ENCODE data around the gene JAG2.

Gene JAG2

DNA sequence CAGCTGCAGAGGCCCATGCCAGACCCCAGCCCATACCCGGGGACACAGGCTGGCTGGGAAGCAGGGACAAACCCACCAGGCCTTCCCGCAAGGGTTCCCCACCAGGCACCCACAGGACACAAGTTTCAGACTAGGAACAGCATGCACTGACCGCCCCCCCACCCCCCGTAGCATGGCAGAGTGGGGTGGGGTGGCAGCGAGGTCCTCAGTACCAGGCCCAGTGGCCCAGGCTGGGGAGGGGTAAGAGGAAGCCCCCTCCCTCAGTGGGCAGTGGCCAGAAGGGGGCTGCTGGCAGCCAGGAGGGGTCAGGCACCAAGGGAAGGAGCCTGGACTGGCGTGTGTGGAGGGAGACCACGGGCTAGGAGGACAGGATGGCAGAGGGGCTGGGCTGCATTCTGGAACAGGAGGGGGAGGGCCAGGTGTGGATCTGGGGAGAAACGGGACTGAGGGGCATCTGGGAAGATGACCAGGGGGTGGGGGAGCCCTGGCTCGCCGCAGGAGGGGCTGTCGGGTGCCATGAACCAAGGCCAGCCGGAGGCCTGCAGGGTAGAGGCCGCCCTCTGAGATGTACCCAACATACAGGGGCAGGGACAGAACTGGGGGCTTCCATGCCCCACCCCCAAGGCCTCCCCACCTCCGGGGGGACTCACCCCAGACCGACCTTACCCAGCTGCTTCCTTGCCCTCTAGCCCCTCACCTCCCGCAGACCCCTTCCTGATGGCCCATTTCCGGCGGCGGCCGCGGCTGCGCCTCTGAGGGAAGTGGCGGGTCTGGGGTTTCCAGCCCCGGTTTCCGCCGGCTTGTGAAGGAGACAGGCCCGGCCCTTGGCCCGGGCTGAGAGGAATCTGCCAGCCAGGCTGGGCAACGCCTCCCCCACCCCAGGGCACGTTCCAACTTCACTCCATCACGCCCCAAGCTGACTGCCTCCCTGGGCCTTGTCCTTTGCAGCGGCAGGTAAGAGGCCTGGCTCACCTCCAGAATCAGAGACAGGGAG lies 5.6 kb upstream of the JAG2 start:
- no peak for ATAC-seq
- TF ChIP-seq ZC3H10 (CRISPR knock-in tag; IDR thresholded peaks at IDR 0.05) (no peak), ZFP30 (CRISPR knock-in tag; IDR thresholded peaks at IDR 0.05) (no peak), ESRRG (CRISPR knock-in tag; IDR thresholded peaks at IDR 0.05) (no peak), PATZ1 (CRISPR knock-in tag; IDR thresholded peaks at IDR 0.05; ENCODE audit: borderline replicate concordance) (no peak), ZFP3 (CRISPR knock-in tag; IDR thresholded peaks at IDR 0.05) (no peak), ISL1 (CRISPR knock-in tag; IDR thresholded peaks at IDR 0.05) (no peak), TOX (CRISPR knock-in tag; IDR thresholded peaks at IDR 0.05; ENCODE audit: borderline replicate concordance) (no peak), POU6F1 (CRISPR knock-in tag; IDR thresholded peaks at IDR 0.05; ENCODE audit: borderline replicate concordance, low read depth) (no peak), PPARA (CRISPR knock-in tag; IDR thresholded peaks at IDR 0.05; ENCODE audit: borderline replicate concordance) (no peak), ZNF565 (CRISPR knock-in tag; conservative IDR thresholded peaks at IDR 0.05; ENCODE audit: low read depth) (no peak), TCF4 (CRISPR knock-in tag; IDR thresholded peaks at IDR 0.05; ENCODE audit: borderline replicate concordance) (no peak)

DNA sequence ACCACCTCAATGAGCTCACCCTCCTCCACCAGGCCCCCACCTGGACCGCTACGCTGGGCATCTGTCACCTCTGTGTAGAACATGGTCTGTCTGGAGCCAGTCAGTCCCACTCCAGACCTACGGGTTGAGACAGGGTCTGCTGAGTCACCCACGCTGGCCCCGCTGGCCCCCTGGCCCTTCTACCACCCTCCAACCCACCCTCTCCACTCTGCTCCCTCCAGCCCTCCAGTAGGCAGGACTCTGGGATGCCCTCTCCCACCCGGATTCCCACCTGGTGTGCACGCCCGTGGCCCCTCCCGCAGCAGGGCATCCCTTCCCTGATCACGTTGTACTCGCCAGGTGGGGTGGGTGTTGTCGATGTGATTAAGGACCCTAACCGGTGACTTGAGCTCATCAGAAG lies 4.6 kb upstream of the JAG2 start:
- ATAC-seq = no peak
- TF ChIP-seq ZFP30 (CRISPR knock-in tag; IDR thresholded peaks at IDR 0.05) = no peak
- no peak for TF ChIP-seq CREB5 (CRISPR knock-in tag; IDR thresholded peaks at IDR 0.05; ENCODE audit: low read depth)
- TF ChIP-seq CSDC2 (CRISPR knock-in tag; IDR thresholded peaks at IDR 0.05) = no peak
- no peak for TF ChIP-seq TOX (CRISPR knock-in tag; IDR thresholded peaks at IDR 0.05; ENCODE audit: borderline replicate concordance)
- no peak for TF ChIP-seq ISL1 (CRISPR knock-in tag; IDR thresholded peaks at IDR 0.05)
- TF ChIP-seq ZC3H10 (CRISPR knock-in tag; IDR thresholded peaks at IDR 0.05) = no peak
- TF ChIP-seq PATZ1 (CRISPR knock-in tag; IDR thresholded peaks at IDR 0.05; ENCODE audit: borderline replicate concordance) = no peak
- TF ChIP-seq ESRRG (CRISPR knock-in tag; IDR thresholded peaks at IDR 0.05) = no peak
- TF ChIP-seq, protein P1, sequence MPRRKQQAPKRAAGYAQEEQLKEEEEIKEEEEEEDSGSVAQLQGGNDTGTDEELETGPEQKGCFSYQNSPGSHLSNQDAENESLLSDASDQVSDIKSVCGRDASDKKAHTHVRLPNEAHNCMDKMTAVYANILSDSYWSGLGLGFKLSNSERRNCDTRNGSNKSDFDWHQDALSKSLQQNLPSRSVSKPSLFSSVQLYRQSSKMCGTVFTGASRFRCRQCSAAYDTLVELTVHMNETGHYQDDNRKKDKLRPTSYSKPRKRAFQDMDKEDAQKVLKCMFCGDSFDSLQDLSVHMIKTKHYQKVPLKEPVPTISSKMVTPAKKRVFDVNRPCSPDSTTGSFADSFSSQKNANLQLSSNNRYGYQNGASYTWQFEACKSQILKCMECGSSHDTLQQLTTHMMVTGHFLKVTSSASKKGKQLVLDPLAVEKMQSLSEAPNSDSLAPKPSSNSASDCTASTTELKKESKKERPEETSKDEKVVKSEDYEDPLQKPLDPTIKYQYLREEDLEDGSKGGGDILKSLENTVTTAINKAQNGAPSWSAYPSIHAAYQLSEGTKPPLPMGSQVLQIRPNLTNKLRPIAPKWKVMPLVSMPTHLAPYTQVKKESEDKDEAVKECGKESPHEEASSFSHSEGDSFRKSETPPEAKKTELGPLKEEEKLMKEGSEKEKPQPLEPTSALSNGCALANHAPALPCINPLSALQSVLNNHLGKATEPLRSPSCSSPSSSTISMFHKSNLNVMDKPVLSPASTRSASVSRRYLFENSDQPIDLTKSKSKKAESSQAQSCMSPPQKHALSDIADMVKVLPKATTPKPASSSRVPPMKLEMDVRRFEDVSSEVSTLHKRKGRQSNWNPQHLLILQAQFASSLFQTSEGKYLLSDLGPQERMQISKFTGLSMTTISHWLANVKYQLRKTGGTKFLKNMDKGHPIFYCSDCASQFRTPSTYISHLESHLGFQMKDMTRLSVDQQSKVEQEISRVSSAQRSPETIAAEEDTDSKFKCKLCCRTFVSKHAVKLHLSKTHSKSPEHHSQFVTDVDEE (CRISPR knock-in tag; IDR thresholded peaks at IDR 0.05) = no peak
- TF ChIP-seq ZNF8 (CRISPR knock-in tag; IDR thresholded peaks at IDR 0.05) = no peak
- no peak for TF ChIP-seq SNAI2 (CRISPR knock-in tag; IDR thresholded peaks at IDR 0.05)
- no peak for TF ChIP-seq ZNF70 (CRISPR knock-in tag; IDR thresholded peaks at IDR 0.05)
- no peak for TF ChIP-seq TCF4 (CRISPR knock-in tag; IDR thresholded peaks at IDR 0.05; ENCODE audit: borderline replicate concordance)
- no peak for TF ChIP-seq ZNF565 (CRISPR knock-in tag; conservative IDR thresholded peaks at IDR 0.05; ENCODE audit: low read depth)
- TF ChIP-seq ARNTL (CRISPR knock-in tag; IDR thresholded peaks at IDR 0.05; ENCODE audit: borderline replicate concordance, low read depth) = no peak
- no peak for TF ChIP-seq OSR1 (CRISPR knock-in tag; IDR thresholded peaks at IDR 0.05)
- TF ChIP-seq, protein P2, sequence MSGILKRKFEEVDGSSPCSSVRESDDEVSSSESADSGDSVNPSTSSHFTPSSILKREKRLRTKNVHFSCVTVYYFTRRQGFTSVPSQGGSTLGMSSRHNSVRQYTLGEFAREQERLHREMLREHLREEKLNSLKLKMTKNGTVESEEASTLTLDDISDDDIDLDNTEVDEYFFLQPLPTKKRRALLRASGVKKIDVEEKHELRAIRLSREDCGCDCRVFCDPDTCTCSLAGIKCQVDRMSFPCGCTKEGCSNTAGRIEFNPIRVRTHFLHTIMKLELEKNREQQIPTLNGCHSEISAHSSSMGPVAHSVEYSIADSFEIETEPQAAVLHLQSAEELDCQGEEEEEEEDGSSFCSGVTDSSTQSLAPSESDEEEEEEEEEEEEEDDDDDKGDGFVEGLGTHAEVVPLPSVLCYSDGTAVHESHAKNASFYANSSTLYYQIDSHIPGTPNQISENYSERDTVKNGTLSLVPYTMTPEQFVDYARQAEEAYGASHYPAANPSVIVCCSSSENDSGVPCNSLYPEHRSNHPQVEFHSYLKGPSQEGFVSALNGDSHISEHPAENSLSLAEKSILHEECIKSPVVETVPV (CRISPR knock-in tag; IDR thresholded peaks at IDR 0.05) = no peak
- no peak for TF ChIP-seq PPARA (CRISPR knock-in tag; IDR thresholded peaks at IDR 0.05; ENCODE audit: borderline replicate concordance)
